ENCODE data around the gene DUSP6. TPM values are rescaled to one million over a fixed set of nuclear protein-coding genes. Genes with fewer than 3 reads are reported as not detected.
"Not testable (repeated sequence)": the region's sequence is repeated elsewhere in the genome, so short reads cannot be mapped to it uniquely, and the experiment has no call there.

DUSP6 gene
- total RNA-seq, 2 experiments from 2014 or later, result 11.8 to 14.7 TPM

GRCh38 chr12:89339526-89339925 lies 12.8 kb downstream of the DUSP6 start:
- Mint-ChIP-seq H3K27me3 (no peaks in the 10 kb centered on the region), H3K27ac (no peak overlapping the region), H3K4me1 (ENCODE audit: low read depth) (peaks cover 5% of the 10 kb centered on the region), H3K9me3 (no peaks in the 10 kb centered on the region), H3K36me3 (ENCODE audit: low read depth) (no peaks in the 10 kb centered on the region), H3K4me3 (no peak overlapping the region)
- Histone ChIP-seq H3K4me3 (ENCODE audit: low read length) (no peak overlapping the region), H3K27ac (ENCODE audit: low read depth in 1 of 2, low read length in 2 of 2) (no peak overlapping the region), H3K27me3 (ENCODE audit: control insufficient read depth in 1 of 2, insufficient read depth in 2 of 2, low read length in 2 of 2) (no peaks in the 10 kb centered on the region), H3K9me3 (ENCODE audit: control insufficient read depth in 1 of 2, insufficient read depth in 1 of 2, low read length in 2 of 2) (no peaks in the 10 kb centered on the region), H3K4me1 (ENCODE audit: insufficient read depth, low read length) (no peaks in the 10 kb centered on the region), H3K36me3 (ENCODE audit: insufficient read depth, low read length) (no peaks in the 10 kb centered on the region)
- ChIA-PET POLR2A (no interaction called here), CTCF (no interaction called here)
- ATAC-seq (ENCODE audit: poor library complexity) (no peak), DNase-seq (no peak)
- TF ChIP-seq CTCF (IDR thresholded peaks at IDR 0.05), result no peak
- intact Hi-C loops (cut with DNase I, micrococcal nuclease), result no loop called here

GRCh38 chr12:89337136-89337535 lies 15.2 kb downstream of the DUSP6 start:
- H3K4me3 ChIP-seq (ENCODE audit: low read length); H3K4me1 ChIP-seq (ENCODE audit: insufficient read depth, low read length); CTCF ChIA-PET; ATAC-seq (ENCODE audit: poor library complexity); intact Hi-C loops (cut with DNase I, micrococcal nuclease); H3K27me3 Mint-ChIP-seq; H3K27me3 ChIP-seq (ENCODE audit: control insufficient read depth in 1 of 2, insufficient read depth in 2 of 2, low read length in 2 of 2); H3K9me3 ChIP-seq (ENCODE audit: control insufficient read depth in 1 of 2, insufficient read depth in 1 of 2, low read length in 2 of 2); H3K4me3 Mint-ChIP-seq; H3K36me3 ChIP-seq (ENCODE audit: insufficient read depth, low read length); H3K36me3 Mint-ChIP-seq (ENCODE audit: low read depth); H3K27ac ChIP-seq (ENCODE audit: low read depth in 1 of 2, low read length in 2 of 2); H3K27ac Mint-ChIP-seq; H3K9me3 Mint-ChIP-seq; DNase-seq: not testable (repeated sequence)
- POLR2A ChIA-PET, result interaction anchor here (0.7 kb wide), 1 partner anchor 131 kb away, joined by 3 read pairs; no protein-coding TSS in a partner anchor
- peaks cover 15% of the 10 kb centered on the region for H3K4me1 Mint-ChIP-seq (ENCODE audit: low read depth)

GRCh38 chr12:89335452-89336244 lies 16.7 kb downstream of the DUSP6 start:
- DNase-seq, result no peak
- no peak for TF ChIP-seq CTCF (IDR thresholded peaks at IDR 0.05)
- Mint-ChIP-seq H3K4me1 (ENCODE audit: low read depth) (peaks cover 12% of the 10 kb centered on the region), H3K27ac (no peak overlapping the region), H3K4me3 (no peak overlapping the region), H3K27me3 (no peaks in the 10 kb centered on the region), H3K9me3 (peaks cover 10% of the 10 kb centered on the region), H3K36me3 (ENCODE audit: low read depth) (no peaks in the 10 kb centered on the region)
- H3K9me3 ChIP-seq (ENCODE audit: control insufficient read depth in 1 of 2, insufficient read depth in 1 of 2, low read length in 2 of 2), result peaks cover 6 to 7% of the 10 kb centered on the region in 2 experiments
- H3K4me3 ChIP-seq (ENCODE audit: low read length), result no peak overlapping the region
- no peak for ATAC-seq (ENCODE audit: poor library complexity)
- peaks cover 8% of the 10 kb centered on the region for H3K4me1 ChIP-seq (ENCODE audit: insufficient read depth, low read length)
- no peak overlapping the region for H3K27ac ChIP-seq (ENCODE audit: low read depth in 1 of 2, low read length in 2 of 2)
- H3K27me3 ChIP-seq (ENCODE audit: control insufficient read depth in 1 of 2, insufficient read depth in 2 of 2, low read length in 2 of 2), result no peaks in the 10 kb centered on the region
- ChIA-PET POLR2A (no interaction called here), CTCF (no interaction called here)
- H3K36me3 ChIP-seq (ENCODE audit: insufficient read depth, low read length), result no peaks in the 10 kb centered on the region
- intact Hi-C loops (cut with DNase I, micrococcal nuclease), result no loop called here

Measured in CD4-positive, alpha-beta T cell (primary cell).